HEK293 (cell line): ENCODE data around the gene CSNK1A1L.

Source experiments
- CTCF ChIA-PET: fragments of 350-600 bp; formaldehyde crosslinking; extraction: SDS; loops from one replicate; lab custom pipeline; 2021; ENCODE audit warnings: antibody characterized with exemption; lab: Yijun Ruan, JAX
- POLR2A ChIA-PET: fragments of 300-600 bp; formaldehyde crosslinking; extraction: SDS; loops from one replicate; lab custom pipeline; 2020; ENCODE audit warnings: antibody characterized with exemption, inconsistent platforms; lab: Yijun Ruan, JAX
- H3K27ac ChIP-seq: fragments of 200-500 bp; sonication (Bioruptor generic); 2 replicates; pipeline ENCODE4 v1.5.1; 2014; ENCODE audit warnings: low read depth, low read length, control low read depth, inconsistent platforms; ENCODE audit errors: extremely low read depth
- H3K36me3 ChIP-seq, 2 experiments: fragments of 200-500 bp in 1 of 2; sonication (Bioruptor generic) in 1 of 2; 1 replicate in 1 of 2; 2 replicates in 1 of 2; pipeline ENCODE4 v1.5.1; 2014 to 2017; ENCODE audit warnings: inconsistent platforms in 2 of 2, low read length in 2 of 2; ENCODE audit not compliant: control insufficient read depth in 2 of 2, insufficient read depth in 1 of 2
- H3K4me1 ChIP-seq: fragments of 200-500 bp; sonication (Bioruptor generic); 2 replicates; pipeline ENCODE4 v1.5.1; 2014; ENCODE audit warnings: mild to moderate bottlenecking, low read length, inconsistent platforms; ENCODE audit not compliant: control insufficient read depth, insufficient read depth
- H3K4me3 ChIP-seq: 2 replicates; pipeline ENCODE4 v1.5.1; 2011; ENCODE audit warnings: low read depth, mild to moderate bottlenecking, control low read depth, low read length, moderate library complexity
- H3K9me3 ChIP-seq: fragments of 200-500 bp; sonication (Bioruptor generic); 2 replicates; pipeline ENCODE4 v1.5.1; 2014; ENCODE audit warnings: low read depth, low read length, inconsistent platforms; ENCODE audit not compliant: control insufficient read depth, insufficient read depth
- HOXD13 ChIP-seq: sonication (generic); formaldehyde crosslinking; IDR thresholded peaks from 2 replicates; pipeline ENCODE4 v1.8.0; 2022; ENCODE audit warnings: missing genetic modification reagents, borderline replicate concordance
- KLF9 ChIP-seq: fragments of 450-650 bp; formaldehyde crosslinking; IDR thresholded peaks from 2 replicates; pipeline ENCODE4 v1.5.1; 2016; ENCODE audit warnings: missing biosample characterization, missing genetic modification characterization, low read depth
- SP3 ChIP-seq: fragments of 450-650 bp; formaldehyde crosslinking; IDR thresholded peaks from 2 replicates; pipeline ENCODE4 v1.5.1; 2016; ENCODE audit warnings: missing biosample characterization, missing genetic modification characterization
- ZBTB8A ChIP-seq: fragments of 450-650 bp; formaldehyde crosslinking; IDR thresholded peaks from 2 replicates; pipeline ENCODE4 v1.5.1; 2016; ENCODE audit warnings: missing biosample characterization, missing genetic modification characterization
- ZNF214 ChIP-seq: fragments of 450-650 bp; formaldehyde crosslinking; IDR thresholded peaks from 2 replicates; pipeline ENCODE4 v1.5.1; 2017; ENCODE audit warnings: missing biosample characterization, mild to moderate bottlenecking, missing genetic modification characterization, borderline replicate concordance
- ZNF292 ChIP-seq: fragments of 450-650 bp; formaldehyde crosslinking; IDR thresholded peaks from 2 replicates; pipeline ENCODE4 v1.5.1; 2016; ENCODE audit warnings: low read depth, missing biosample characterization, missing genetic modification characterization, borderline replicate concordance
- ZNF335 ChIP-seq: fragments of 450-650 bp; formaldehyde crosslinking; conservative IDR thresholded peaks from 2 replicates; pipeline ENCODE4 v1.5.1; 2016; ENCODE audit warnings: missing biosample characterization, missing genetic modification characterization
- ZNF394 ChIP-seq: fragments of 450-650 bp; formaldehyde crosslinking; IDR thresholded peaks from 2 replicates; pipeline ENCODE4 v1.5.1; 2016; ENCODE audit warnings: missing biosample characterization, missing genetic modification characterization, mild to moderate bottlenecking, moderate library complexity, borderline replicate concordance
- ZNF416 ChIP-seq: fragments of 450-650 bp; formaldehyde crosslinking; IDR thresholded peaks from 2 replicates; pipeline ENCODE4 v1.5.1; 2016; ENCODE audit warnings: missing biosample characterization, missing genetic modification characterization
- ZNF548 ChIP-seq: fragments of 450-650 bp; formaldehyde crosslinking; IDR thresholded peaks from 2 replicates; pipeline ENCODE4 v1.5.1; 2016; ENCODE audit warnings: missing biosample characterization, missing genetic modification characterization
- ZNF600 ChIP-seq: fragments of 450-650 bp; formaldehyde crosslinking; IDR thresholded peaks from 2 replicates; pipeline ENCODE4 v1.5.1; 2016; ENCODE audit warnings: missing biosample characterization, missing genetic modification characterization
- ZNF792 ChIP-seq: fragments of 450-650 bp; formaldehyde crosslinking; IDR thresholded peaks from 2 replicates; pipeline ENCODE4 v1.5.1; 2016; ENCODE audit warnings: missing biosample characterization, missing genetic modification characterization
- TF ChIP-seq, protein P1 (sequence below): fragments of 450-650 bp; formaldehyde crosslinking; IDR thresholded peaks from 2 replicates; pipeline ENCODE4 v1.5.1; 2016; ENCODE audit warnings: missing biosample characterization, missing genetic modification characterization, borderline replicate concordance
- TF ChIP-seq, protein P2 (sequence below): fragments of 450-650 bp; formaldehyde crosslinking; IDR thresholded peaks from 2 replicates; pipeline ENCODE4 v1.5.1; 2016; ENCODE audit warnings: missing biosample characterization, missing genetic modification characterization

CSNK1A1L gene

DNA sequence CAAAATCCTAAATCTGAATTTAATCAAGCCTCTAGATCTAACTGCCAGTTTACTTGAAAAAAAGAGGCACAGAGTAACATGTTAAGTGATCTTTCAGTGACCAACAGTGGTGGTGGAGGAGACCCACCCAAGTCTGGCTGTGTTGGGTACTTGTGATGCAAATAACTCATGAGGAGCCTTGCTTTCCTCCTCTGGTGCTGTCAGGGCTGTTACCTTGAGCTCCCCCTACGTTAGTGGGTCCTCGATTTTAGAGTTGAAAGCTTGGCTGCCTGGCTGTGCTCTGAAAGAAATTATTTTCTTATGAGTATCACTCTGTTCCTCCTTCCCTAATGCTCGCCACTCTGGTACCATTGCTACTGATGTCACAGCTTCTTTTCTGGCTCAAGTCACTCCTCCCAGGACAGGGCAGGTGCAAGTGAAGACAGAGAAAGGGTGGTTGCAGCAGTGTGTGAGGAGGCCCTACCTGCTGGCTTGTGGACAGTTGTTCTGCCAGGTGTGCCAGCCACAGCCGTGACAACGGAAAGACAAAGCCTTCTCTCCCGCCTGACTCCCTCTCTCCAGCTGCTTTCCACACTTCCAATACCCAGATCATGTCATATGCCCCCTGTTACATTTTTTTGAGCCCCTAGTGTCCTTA is 39.5 kb downstream of the CSNK1A1L start:
- H3K9me3 ChIP-seq = no peaks in the 10 kb centered on the region
- CTCF ChIA-PET = interaction anchor here (0.5 to 0.7 kb wide), 2 partner anchors 27 to 263 kb away, joined by 3 read pairs; no protein-coding TSS in a partner anchor
- no peaks in the 10 kb centered on the region for H3K36me3 ChIP-seq
- H3K4me1 ChIP-seq = no peaks in the 10 kb centered on the region
- no peak overlapping the region for H3K27ac ChIP-seq
- no peak for TF ChIP-seq ZBTB8A (tag by site-specific recombination)
- no peak for TF ChIP-seq ZNF792 (tag by site-specific recombination)
- TF ChIP-seq ZNF600 (tag by site-specific recombination) = no peak
- TF ChIP-seq ZNF292 (tag by site-specific recombination) = no peak
- no peak for TF ChIP-seq ZNF394 (tag by site-specific recombination)
- TF ChIP-seq ZNF335 (tag by site-specific recombination) = no peak
- POLR2A ChIA-PET = no interaction called here
- H3K4me3 ChIP-seq = no peak overlapping the region

DNA sequence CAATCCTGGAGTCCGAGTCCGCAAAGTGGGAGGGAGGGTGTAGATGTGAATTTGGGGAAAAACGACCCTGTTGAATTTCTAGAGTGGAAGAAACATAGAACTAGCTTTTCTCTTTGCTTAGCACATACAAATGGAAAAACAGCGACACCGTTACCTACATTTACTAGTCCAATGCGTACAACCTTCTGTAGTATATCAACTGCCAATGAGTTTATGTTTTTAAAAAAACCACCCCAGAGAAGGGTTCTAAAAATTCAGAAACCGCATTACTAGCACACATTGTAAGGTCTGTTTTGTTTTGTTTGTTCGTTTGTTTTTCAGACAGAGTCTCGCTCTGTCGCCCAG is 45.6 kb downstream of the CSNK1A1L start:
- peak overlapping the region; percentile 94 for H3K4me3 ChIP-seq
- H3K27ac ChIP-seq = no peak overlapping the region
- H3K36me3 ChIP-seq = peaks cover 4 to 5% of the 10 kb centered on the region in 2 experiments; a peak in 2 of 3 replicates
- TF ChIP-seq SP3 (tag by site-specific recombination) = peak; percentile 8; the same call in 1 of the 2 replicates
- no peak for TF ChIP-seq HOXD13 (CRISPR knock-in tag)
- TF ChIP-seq ZNF416 (tag by site-specific recombination) = no peak
- TF ChIP-seq, protein P1, sequence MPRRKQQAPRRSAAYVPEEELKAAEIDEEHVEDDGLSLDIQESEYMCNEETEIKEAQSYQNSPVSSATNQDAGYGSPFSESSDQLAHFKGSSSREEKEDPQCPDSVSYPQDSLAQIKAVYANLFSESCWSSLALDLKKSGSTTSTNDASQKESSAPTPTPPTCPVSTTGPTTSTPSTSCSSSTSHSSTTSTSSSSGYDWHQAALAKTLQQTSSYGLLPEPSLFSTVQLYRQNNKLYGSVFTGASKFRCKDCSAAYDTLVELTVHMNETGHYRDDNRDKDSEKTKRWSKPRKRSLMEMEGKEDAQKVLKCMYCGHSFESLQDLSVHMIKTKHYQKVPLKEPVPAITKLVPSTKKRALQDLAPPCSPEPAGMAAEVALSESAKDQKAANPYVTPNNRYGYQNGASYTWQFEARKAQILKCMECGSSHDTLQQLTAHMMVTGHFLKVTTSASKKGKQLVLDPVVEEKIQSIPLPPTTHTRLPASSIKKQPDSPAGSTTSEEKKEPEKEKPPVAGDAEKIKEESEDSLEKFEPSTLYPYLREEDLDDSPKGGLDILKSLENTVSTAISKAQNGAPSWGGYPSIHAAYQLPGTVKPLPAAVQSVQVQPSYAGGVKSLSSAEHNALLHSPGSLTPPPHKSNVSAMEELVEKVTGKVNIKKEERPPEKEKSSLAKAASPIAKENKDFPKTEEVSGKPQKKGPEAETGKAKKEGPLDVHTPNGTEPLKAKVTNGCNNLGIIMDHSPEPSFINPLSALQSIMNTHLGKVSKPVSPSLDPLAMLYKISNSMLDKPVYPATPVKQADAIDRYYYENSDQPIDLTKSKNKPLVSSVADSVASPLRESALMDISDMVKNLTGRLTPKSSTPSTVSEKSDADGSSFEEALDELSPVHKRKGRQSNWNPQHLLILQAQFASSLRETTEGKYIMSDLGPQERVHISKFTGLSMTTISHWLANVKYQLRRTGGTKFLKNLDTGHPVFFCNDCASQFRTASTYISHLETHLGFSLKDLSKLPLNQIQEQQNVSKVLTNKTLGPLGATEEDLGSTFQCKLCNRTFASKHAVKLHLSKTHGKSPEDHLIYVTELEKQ = no peak
- TF ChIP-seq, protein P2, sequence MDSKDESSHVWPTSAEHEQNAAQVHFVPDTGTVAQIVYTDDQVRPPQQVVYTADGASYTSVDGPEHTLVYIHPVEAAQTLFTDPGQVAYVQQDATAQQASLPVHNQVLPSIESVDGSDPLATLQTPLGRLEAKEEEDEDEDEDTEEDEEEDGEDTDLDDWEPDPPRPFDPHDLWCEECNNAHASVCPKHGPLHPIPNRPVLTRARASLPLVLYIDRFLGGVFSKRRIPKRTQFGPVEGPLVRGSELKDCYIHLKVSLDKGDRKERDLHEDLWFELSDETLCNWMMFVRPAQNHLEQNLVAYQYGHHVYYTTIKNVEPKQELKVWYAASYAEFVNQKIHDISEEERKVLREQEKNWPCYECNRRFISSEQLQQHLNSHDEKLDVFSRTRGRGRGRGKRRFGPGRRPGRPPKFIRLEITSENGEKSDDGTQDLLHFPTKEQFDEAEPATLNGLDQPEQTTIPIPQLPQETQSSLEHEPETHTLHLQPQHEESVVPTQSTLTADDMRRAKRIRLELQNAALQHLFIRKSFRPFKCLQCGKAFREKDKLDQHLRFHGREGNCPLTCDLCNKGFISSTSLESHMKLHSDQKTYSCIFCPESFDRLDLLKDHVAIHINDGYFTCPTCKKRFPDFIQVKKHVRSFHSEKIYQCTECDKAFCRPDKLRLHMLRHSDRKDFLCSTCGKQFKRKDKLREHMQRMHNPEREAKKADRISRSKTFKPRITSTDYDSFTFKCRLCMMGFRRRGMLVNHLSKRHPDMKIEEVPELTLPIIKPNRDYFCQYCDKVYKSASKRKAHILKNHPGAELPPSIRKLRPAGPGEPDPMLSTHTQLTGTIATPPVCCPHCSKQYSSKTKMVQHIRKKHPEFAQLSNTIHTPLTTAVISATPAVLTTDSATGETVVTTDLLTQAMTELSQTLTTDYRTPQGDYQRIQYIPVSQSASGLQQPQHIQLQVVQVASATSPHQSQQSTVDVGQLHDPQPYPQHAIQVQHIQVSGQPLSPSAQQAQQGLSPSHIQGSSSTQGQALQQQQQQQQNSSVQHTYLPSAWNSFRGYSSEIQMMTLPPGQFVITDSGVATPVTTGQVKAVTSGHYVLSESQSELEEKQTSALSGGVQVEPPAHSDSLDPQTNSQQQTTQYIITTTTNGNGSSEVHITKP = 0 out of 2 replicates have a peak, but pooled peaks have one; percentile 15
- TF ChIP-seq ZNF548 (tag by site-specific recombination) = no peak
- 0 out of 2 replicates have a peak, but pooled peaks have one; percentile 40 for TF ChIP-seq KLF9
- TF ChIP-seq ZNF214 (tag by site-specific recombination) = no peak
- H3K9me3 ChIP-seq = no peaks in the 10 kb centered on the region
- no peaks in the 10 kb centered on the region; the same call in 1 of the 2 replicates for H3K4me1 ChIP-seq
- CTCF ChIA-PET = interaction anchor here (0.6 kb wide), 1 partner anchor 73 kb away, joined by 3 read pairs; no protein-coding TSS in a partner anchor
- POLR2A ChIA-PET = no interaction called here
